ENCODE measurements around the gene SNX32.
A peak's percentile ranks its signal among the peaks of the same experiment; 100 is the strongest.

The SNX32 gene

DNA sequence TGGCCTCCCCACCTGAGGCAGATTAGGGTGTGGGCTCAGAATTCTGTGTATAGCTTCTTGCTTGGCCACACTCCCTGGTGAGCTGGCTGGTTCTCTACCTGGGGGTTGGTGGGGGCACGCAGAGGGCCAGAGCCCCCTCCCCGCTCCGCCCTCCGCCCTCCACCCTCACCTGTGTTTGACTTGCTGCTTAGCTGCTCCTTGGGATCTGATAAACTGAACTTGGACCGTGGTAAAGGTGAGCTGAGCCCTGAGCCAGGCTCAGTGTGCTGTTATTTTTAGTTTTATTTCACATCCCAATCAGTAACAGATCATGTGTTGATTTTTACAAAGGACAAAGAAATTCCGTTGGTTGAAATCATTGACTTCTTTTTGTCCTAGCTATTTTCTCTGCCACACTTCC, 44.9 kb upstream of the SNX32 start:
- no peak for DNase-seq (ENCODE audit: low read depth, low spot score)
- Histone ChIP-seq H3K4me1 (ENCODE audit: insufficient read depth, insufficient read length) (peaks cover 43% of the 10 kb centered on the region), H3K9me3 (ENCODE audit: insufficient read depth, low read length) (no peaks in the 10 kb centered on the region), H3K27me3 (ENCODE audit: insufficient read depth, insufficient read length) (peaks cover 44% of the 10 kb centered on the region), H3K36me3 (ENCODE audit: insufficient read depth, insufficient read length, low read length) (no peaks in the 10 kb centered on the region), H3K4me3 (ENCODE audit: insufficient read length, low read depth) (no peak overlapping the region), H3K9ac (ENCODE audit: insufficient read length, low read depth) (peak overlapping the region; percentile 36)
- TF ChIP-seq SUZ12 (IDR thresholded peaks at IDR 0.05; ENCODE audit: extremely low read depth, insufficient read depth, insufficient read length) (no peak), ZNF274 (IDR thresholded peaks at IDR 0.05; ENCODE audit: low read depth, low read length) (no peak), YY1 (IDR thresholded peaks at IDR 0.05; ENCODE audit: insufficient read depth, insufficient read length) (no peak)

DNA sequence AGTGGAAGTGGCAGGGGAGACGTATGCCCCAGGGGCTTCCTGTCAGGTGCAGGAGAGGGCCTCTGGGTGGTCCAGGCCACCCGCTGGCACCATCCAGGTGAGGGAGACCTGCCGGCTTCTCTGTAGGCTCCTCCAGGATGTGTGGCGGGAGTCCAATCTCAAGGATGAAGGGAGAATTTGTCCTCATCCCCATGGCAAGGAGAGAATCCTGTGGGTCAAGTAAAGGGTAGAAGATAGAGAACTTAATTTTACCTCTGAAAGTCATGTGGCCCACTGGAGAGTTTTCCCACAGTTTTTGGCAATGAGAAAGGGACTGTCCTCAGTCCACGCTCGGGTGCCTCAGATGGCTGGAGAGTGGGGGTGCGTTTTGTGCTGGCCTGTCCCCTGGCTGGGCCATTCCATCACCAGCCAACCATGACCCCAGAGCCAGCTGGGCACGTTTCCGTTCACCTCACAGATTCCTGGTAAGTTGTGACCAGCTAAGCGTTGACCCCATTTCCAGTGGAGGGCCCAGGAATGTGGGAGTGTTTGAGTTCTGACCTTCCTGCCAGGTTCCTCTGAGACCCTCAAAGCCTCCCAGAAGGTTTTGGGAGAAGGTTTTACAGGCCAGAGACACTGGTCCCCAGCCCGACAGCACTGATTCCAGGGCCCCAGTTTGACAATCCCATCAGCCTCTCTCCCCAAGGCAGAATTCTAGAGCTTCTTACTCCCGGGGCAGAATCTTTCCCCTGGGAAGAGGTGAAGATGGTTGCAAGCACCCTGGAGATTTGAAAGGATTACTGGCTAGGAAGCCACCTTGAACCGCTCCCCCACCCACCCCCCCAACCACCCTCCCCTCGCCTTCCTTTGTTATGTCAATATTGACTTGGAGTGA, 44.3 kb upstream of the SNX32 start:
- peaks cover 40% of the 10 kb centered on the region for H3K4me1 ChIP-seq (ENCODE audit: insufficient read depth, insufficient read length)
- peak overlapping the region; percentile 36 for H3K9ac ChIP-seq (ENCODE audit: insufficient read length, low read depth)
- DNase-seq (ENCODE audit: low read depth, low spot score): no peak
- TF ChIP-seq SUZ12 (IDR thresholded peaks at IDR 0.05; ENCODE audit: extremely low read depth, insufficient read depth, insufficient read length) (no peak), ZNF274 (IDR thresholded peaks at IDR 0.05; ENCODE audit: low read depth, low read length) (no peak), YY1 (IDR thresholded peaks at IDR 0.05; ENCODE audit: insufficient read depth, insufficient read length) (no peak)
- no peaks in the 10 kb centered on the region for H3K9me3 ChIP-seq (ENCODE audit: insufficient read depth, low read length)
- no peak overlapping the region for H3K4me3 ChIP-seq (ENCODE audit: insufficient read length, low read depth)
- H3K36me3 ChIP-seq (ENCODE audit: insufficient read depth, insufficient read length, low read length): no peaks in the 10 kb centered on the region
- H3K27me3 ChIP-seq (ENCODE audit: insufficient read depth, insufficient read length): peaks cover 38% of the 10 kb centered on the region

DNA sequence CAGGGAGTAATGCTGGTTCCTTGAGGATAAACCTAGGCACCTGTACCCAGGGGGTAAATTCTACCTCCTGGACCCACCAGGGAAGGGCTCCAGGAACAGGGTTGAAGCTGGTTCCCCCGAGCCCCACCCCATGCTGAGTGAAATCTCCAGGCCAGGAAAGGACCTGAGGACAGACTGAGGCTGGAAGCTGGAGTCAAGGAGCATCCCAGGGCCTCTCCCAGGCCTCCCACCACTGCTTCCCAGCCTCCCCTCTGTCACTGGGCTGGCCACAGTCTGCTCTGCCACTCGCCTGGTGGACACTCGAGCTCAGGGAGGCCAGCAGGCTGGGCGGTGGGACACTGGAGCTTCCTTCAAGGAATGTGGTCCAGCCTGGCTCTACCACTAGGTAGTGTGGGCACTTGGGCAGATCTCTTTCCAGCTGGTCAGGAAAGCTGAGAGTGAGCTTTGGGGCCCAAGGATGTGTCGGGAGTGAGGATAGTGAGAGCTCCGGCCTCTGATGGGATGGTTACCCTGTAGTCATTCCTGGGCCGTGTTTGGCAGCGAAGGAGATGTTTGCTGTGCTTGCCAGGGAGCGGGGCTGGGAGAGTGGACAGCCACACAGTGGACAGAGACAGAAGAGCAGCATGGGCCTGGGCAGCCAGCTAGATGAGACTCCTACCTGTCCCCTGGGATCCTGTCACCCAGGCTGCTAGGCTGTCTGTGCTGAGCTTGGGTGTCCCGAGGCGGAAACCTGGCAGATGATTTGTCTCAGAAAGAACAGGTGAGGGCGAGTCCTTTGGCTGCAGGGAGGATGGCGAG, 43.5 kb upstream of the SNX32 start:
- Histone ChIP-seq H3K36me3 (ENCODE audit: insufficient read depth, insufficient read length, low read length) (no peaks in the 10 kb centered on the region), H3K9ac (ENCODE audit: insufficient read length, low read depth) (no peak overlapping the region), H3K4me3 (ENCODE audit: insufficient read length, low read depth) (no peak overlapping the region), H3K4me1 (ENCODE audit: insufficient read depth, insufficient read length) (peaks cover 40% of the 10 kb centered on the region), H3K27me3 (ENCODE audit: insufficient read depth, insufficient read length) (peaks cover 30% of the 10 kb centered on the region), H3K9me3 (ENCODE audit: insufficient read depth, low read length) (no peaks in the 10 kb centered on the region)
- TF ChIP-seq SUZ12 (IDR thresholded peaks at IDR 0.05; ENCODE audit: extremely low read depth, insufficient read depth, insufficient read length) (no peak), YY1 (IDR thresholded peaks at IDR 0.05; ENCODE audit: insufficient read depth, insufficient read length) (no peak), ZNF274 (IDR thresholded peaks at IDR 0.05; ENCODE audit: low read depth, low read length) (no peak)
- no peak for DNase-seq (ENCODE audit: low read depth, low spot score)

DNA sequence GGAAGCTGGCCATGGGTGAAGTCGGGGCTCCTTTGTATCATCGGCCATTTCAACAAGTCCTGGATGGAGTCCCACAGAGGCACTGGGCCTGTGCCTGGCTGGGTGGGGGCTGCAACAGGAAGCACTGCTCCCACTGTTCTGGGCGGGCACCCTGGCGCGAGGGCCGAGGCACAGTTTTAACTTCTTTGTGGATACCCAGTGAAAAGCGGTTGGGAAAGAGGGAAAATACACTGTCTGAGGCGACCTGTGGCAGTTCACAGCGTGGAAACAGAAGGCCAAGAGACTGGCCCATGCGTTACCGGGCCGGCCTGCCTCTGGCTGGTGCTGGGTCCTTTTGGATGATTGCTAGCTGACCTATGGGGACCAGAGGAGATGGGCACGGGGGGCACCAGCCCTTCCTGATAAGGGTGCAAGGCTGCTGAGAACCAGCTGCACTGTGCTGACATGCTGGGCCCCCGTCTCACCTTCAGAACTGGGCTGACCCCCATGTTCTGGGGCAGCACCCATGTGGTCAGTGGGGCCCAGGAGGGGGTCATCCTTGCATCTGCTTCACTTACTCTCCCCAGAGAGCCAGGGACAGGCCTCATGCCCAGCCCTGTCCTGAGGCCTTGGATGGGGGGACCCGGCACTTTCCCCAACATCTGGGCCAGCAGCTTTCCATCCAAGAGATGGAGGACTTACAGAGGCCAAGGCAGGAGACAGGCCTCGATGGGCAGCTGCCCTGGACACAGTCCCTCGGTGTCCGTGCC, 42.7 kb upstream of the SNX32 start:
- Histone ChIP-seq H3K9ac (ENCODE audit: insufficient read length, low read depth) (no peak overlapping the region), H3K4me1 (ENCODE audit: insufficient read depth, insufficient read length) (peaks cover 38% of the 10 kb centered on the region), H3K27me3 (ENCODE audit: insufficient read depth, insufficient read length) (peaks cover 22% of the 10 kb centered on the region), H3K4me3 (ENCODE audit: insufficient read length, low read depth) (no peak overlapping the region), H3K9me3 (ENCODE audit: insufficient read depth, low read length) (no peaks in the 10 kb centered on the region), H3K36me3 (ENCODE audit: insufficient read depth, insufficient read length, low read length) (no peaks in the 10 kb centered on the region)
- TF ChIP-seq YY1 (IDR thresholded peaks at IDR 0.05; ENCODE audit: insufficient read depth, insufficient read length) (no peak), SUZ12 (IDR thresholded peaks at IDR 0.05; ENCODE audit: extremely low read depth, insufficient read depth, insufficient read length) (no peak), ZNF274 (IDR thresholded peaks at IDR 0.05; ENCODE audit: low read depth, low read length) (no peak)
- DNase-seq (ENCODE audit: low read depth, low spot score): no peak

DNA sequence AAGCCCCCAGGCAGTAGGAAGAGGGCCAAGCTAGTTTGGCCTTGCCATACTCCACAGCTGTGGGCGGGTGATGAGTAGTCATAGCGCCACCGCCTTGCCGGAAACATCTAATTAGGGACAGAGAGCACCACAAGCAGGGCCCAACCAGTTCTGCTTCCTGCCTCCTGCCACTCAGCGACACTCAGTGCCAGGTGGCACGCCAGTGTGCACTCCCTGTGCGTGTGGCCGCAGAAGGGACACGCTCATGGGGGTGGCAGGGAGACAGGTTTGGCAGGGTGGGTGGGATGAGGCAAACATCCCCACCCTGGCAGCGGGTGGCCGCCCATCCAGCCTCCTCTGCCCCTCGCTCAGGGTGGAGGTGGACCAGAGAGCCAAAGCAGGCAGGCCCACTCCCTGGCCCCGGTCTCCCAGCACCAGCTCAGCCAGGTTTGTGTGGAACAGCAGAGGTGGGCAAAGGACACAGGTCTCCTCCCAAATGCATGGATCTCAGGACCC, 42.0 kb upstream of the SNX32 start:
- Histone ChIP-seq H3K4me3 (ENCODE audit: insufficient read length, low read depth) (no peak overlapping the region), H3K4me1 (ENCODE audit: insufficient read depth, insufficient read length) (peaks cover 37% of the 10 kb centered on the region), H3K9ac (ENCODE audit: insufficient read length, low read depth) (no peak overlapping the region), H3K27me3 (ENCODE audit: insufficient read depth, insufficient read length) (peaks cover 17% of the 10 kb centered on the region), H3K9me3 (ENCODE audit: insufficient read depth, low read length) (no peaks in the 10 kb centered on the region), H3K36me3 (ENCODE audit: insufficient read depth, insufficient read length, low read length) (no peaks in the 10 kb centered on the region)
- no peak for DNase-seq (ENCODE audit: low read depth, low spot score)
- no peak for TF ChIP-seq ZNF274 (IDR thresholded peaks at IDR 0.05; ENCODE audit: low read depth, low read length)
- no peak for TF ChIP-seq YY1 (IDR thresholded peaks at IDR 0.05; ENCODE audit: insufficient read depth, insufficient read length)
- no peak for TF ChIP-seq SUZ12 (IDR thresholded peaks at IDR 0.05; ENCODE audit: extremely low read depth, insufficient read depth, insufficient read length)

DNA sequence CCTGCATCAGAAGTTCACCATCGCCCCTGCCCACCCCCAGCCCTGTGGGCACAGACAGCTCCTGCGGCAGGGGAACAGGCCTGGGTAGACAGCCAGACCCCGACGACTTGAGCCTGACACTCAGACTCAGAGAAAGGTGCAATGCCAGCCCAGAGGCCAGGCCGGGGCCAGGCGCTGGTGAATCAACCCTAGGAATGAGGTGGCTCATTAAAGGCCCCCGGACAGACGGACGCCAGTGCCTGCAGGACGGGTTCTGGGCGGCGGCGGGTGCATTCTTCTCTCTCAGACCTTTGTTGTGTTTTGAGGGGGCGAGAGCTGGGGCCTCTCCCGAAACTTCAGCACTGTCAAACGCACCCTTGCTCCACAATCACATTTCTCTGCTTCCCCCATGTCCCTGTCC, 41.3 kb upstream of the SNX32 start:
- H3K9ac ChIP-seq (ENCODE audit: insufficient read length, low read depth): peak overlapping the region; percentile 6
- no peak for TF ChIP-seq SUZ12 (IDR thresholded peaks at IDR 0.05; ENCODE audit: extremely low read depth, insufficient read depth, insufficient read length)
- TF ChIP-seq YY1 (IDR thresholded peaks at IDR 0.05; ENCODE audit: insufficient read depth, insufficient read length): no peak
- no peak for TF ChIP-seq ZNF274 (IDR thresholded peaks at IDR 0.05; ENCODE audit: low read depth, low read length)
- peaks cover 41% of the 10 kb centered on the region for H3K4me1 ChIP-seq (ENCODE audit: insufficient read depth, insufficient read length)
- H3K27me3 ChIP-seq (ENCODE audit: insufficient read depth, insufficient read length): peaks cover 12% of the 10 kb centered on the region
- no peaks in the 10 kb centered on the region for H3K9me3 ChIP-seq (ENCODE audit: insufficient read depth, low read length)
- H3K36me3 ChIP-seq (ENCODE audit: insufficient read depth, insufficient read length, low read length): no peaks in the 10 kb centered on the region
- no peak for DNase-seq (ENCODE audit: low read depth, low spot score)
- no peak overlapping the region for H3K4me3 ChIP-seq (ENCODE audit: insufficient read length, low read depth)

Data from NT2/D1 (cell line).